GM19324 (cell line): Measurements from ENCODE around the gene CELF5.
"Not testable (repeated sequence)": the region's sequence is repeated elsewhere in the genome, so short reads cannot be mapped to it uniquely, and the experiment has no call there.

ENCODE experiments used
- ATAC-seq: cut with Tn5 transposase; IDR thresholded peaks from one replicate; pipeline ENCODE4 v1.9.1; 2021; ENCODE audit warnings: mild to moderate bottlenecking, moderate library complexity; ENCODE audit not compliant: unreplicated experiment, low FRiP score

Gene CELF5

GRCh38 chr19:3189702-3190469 is 34.6 kb upstream of the CELF5 start:
- ATAC-seq = no peak

- no peak for ATAC-seq
Measured at GRCh38 chr19:3190470-3190770, 34.0 kb upstream of the CELF5 start.

GRCh38 chr19:3190921-3191805 is 33.3 kb upstream of the CELF5 start:
- no peak for ATAC-seq

GRCh38 chr19:3191806-3192104 is 32.7 kb upstream of the CELF5 start:
- ATAC-seq = not testable (repeated sequence)

GRCh38 chr19:3192228-3192635 is 32.2 kb upstream of the CELF5 start:
- ATAC-seq = no peak

- no peak for ATAC-seq
Measured at GRCh38 chr19:3192684-3193083, 31.8 kb upstream of the CELF5 start.

- no peak for ATAC-seq
Measured at GRCh38 chr19:3193256-3194105, 31.0 kb upstream of the CELF5 start.

GRCh38 chr19:3194106-3195087 is 30.1 kb upstream of the CELF5 start:
- no peak for ATAC-seq

- ATAC-seq = no peak
Measured at GRCh38 chr19:3196064-3196932, 28.2 kb upstream of the CELF5 start.

- ATAC-seq = no peak
Measured at GRCh38 chr19:3196933-3197205, 27.6 kb upstream of the CELF5 start.

- ATAC-seq = no peak
Measured at GRCh38 chr19:3198901-3199700, 25.4 kb upstream of the CELF5 start.

GRCh38 chr19:3201072-3201700 is 23.3 kb upstream of the CELF5 start:
- no peak for ATAC-seq

- ATAC-seq = no peak
Measured at GRCh38 chr19:3201911-3202310, 22.6 kb upstream of the CELF5 start.

- no peak for ATAC-seq
Measured at GRCh38 chr19:3202346-3202745, 22.1 kb upstream of the CELF5 start.

GRCh38 chr19:3202895-3203294 is 21.6 kb upstream of the CELF5 start:
- not testable (repeated sequence) for ATAC-seq

- ATAC-seq = no peak
Measured at GRCh38 chr19:3203805-3204645, 20.4 kb upstream of the CELF5 start.

- no peak for ATAC-seq
Measured at GRCh38 chr19:3204646-3205275, 19.7 kb upstream of the CELF5 start.
